NCI-H1417 treated with DMSO at 0.1 percent for 48 hours (cell line): Measurements from ENCODE around the gene MIR17HG.
"Not testable (repeated sequence)": the region's sequence is repeated elsewhere in the genome, so short reads cannot be mapped to it uniquely, and the experiment has no call there.

Experiments used
- DNase-seq: peaks from one replicate; lab custom pipeline; 2025; lab: John Stamatoyannopoulos, UW

MIR17HG gene

DNA sequence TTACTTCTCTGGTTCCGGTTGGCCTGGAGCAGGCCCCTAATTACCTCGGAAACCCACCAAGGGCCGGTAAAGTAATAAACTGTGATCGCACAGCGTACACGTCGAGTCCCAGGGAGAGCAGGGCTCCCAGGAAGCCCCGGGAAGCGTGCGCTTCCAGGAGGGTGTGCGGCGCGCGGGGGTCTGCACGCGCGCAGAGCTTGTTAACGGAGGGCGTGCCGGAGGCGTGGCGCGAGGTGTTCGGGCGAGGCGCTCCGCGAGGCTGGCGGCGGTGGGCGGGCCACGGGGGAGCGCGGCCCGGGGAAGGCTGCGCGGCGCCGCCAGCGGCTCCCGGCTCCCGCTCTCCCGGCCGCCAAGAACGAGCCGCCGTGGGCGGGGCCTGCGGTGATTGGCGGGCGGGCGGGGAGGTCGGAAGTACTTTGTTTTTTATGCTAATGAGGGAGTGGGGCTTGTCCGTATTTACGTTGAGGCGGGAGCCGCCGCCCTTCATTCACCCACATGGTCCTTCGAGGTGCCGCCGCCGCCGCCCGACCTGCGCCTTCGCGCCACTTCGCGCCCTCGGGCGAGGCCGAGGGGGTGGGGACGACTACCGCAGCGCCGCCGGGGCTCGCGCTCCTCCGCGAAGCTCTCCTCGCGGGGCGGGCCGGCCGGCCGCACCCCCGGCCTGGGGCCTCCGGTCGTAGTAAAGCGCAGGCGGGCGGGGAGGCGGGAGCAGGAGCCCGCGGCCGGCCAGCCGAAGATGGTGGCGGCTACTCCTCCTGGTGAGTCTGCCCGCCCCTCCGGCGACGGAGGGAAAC is at the start of gene MIR17HG:
MIR17HG (plus strand) TSS at position 486 of the 794 bp plus-strand sequence.
- DNase-seq: peak; percentile 94

DNA sequence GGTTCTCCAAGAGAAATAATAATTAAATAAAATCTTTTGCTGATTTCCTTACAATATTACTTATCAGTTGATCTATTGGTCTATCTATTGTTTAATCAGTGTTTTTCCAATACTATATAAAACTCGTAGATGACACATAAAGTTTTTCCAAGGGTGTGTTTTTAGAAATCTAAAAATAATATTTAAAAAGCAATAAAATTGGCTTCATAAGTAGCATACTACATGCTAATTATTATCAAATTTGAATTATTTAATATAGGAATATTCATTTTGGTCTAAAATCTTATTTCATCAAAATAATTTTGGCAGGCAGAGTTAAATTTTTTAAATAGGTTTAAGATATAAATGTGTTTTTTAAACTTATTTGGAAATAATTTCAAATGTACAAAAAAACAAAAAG is 49.4 kb upstream of the MIR17HG start:
- no peak for DNase-seq

DNA sequence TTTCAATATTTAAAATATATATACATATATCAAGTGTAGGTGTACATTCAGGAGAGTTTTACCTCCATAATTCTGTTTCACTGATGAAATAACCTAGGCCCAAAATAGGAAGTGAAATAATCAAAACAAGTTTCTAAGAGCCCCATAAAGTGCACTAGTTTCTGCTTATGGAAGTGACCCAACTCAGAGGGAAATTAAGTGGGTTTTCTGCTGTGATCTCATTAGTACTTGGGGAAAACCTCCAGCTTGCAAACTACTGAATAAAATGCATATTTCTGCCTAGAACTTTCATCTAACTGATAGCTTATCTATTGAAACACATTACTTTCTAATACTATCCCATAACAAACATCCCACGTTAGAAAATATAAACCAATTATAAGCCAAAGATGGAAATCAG is 45.4 kb upstream of the MIR17HG start:
- DNase-seq: no peak

DNA sequence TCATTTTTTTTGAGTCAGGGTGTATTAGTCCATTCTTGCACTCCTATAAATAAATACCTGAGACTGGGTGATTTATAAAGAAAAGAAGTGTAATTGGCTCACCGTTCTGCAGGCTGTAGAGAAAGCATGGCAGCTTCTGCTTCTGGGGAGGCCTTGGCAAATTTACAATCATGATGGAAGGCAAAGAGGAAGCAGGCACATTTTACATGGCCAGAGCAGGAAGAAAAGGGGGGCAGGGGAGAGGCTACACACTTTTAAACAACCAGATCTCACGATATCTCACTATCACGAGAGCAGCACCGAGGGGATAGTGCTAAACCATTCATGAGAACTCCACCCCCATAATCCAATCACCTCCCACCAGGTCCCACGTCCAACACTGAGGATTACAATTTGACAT is 44.5 kb upstream of the MIR17HG start:
- DNase-seq: no peak

DNA sequence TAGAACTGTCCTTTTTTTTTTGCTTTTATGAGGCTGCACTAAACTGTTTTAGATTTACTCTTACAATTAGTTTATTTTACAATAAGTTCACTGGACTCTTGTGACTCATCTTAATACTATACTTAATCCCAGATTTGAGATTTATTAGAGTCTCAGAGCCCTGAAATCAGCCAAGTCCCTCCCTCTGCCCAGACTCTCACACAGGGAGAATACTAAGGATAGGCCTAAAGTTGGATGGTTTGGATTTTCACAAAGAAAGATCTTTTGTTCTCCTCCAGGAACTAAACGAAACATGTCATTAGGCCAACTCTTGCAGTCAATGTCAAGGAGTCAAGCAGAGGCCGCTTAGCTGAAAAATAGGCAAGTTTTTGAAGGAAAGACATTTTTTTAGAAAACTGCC is 42.7 kb upstream of the MIR17HG start:
- DNase-seq: no peak

DNA sequence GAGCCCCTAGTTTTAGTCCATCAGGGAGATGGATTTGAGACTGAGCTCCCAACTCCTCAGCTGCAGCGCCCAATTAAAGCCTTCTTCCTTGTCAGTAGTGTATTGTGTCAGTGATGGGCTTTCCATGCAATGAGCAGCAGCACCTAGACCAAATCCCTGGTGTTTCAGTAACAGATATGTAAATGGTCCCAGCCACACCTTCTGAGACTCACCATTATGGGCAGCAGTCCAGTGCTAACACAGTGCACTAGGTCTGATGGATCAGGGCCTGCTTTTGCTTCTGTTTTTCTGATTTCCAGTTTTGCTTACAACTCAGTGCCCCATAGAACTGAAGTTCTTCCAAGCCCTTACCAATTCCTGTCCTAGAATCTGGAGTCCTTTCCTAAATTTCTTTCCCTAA is 41.8 kb upstream of the MIR17HG start:
- no peak for DNase-seq

DNA sequence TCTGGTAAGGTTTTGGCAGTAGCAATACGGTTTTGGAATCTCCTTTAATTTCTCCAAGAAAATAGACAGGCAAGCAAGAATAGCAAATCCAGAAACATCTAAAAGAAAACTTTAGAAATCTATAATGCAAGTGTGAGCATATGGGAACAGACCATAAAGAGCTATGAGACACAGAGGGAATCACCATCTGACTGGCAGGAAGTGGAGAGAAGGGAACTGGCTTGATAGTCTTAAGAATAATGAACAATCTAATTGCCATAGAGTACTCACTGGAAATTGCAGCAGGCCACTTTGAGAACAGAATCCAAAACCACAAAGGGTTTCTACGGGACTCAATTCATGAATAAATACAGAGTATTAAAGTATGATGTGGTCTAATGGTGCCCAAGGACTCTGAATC is 39.6 kb upstream of the MIR17HG start:
- no peak for DNase-seq

DNA sequence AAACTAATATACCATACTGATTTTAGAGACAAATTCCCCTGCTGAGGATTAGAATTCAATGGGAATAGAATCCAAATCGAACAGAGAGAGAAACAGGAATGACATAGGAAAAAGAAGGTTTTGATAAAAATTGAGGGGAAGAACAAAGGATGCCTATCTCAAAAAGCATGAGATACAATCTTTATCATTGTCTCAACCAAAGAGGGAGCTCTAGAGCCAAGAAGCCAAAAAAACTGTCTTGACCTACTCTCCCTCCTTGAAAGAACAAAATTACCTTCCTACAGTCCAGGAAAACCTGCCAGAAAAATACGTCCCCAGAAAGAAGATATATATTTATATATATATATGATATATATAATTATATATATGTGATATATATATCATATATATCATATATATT is 39.2 kb upstream of the MIR17HG start:
- DNase-seq: no peak

DNA sequence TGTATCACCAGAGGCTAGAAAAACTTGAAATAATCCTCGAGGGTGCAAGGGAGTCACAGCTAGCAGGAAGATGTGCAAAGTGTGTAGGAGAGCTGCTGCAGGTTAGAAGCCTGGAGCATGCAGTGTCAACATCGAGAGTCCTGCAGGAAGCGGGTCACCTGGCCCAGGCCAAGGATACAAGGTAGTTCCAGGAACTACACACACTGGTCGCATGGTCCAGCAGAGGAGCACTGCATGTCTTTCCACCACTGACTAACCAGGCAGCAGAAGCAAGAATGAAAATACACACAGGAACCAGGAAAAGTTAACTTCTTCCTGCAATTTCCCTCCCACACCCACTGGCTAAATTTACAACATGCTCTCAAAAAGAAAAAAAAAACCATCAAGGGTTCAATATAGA is 36.0 kb upstream of the MIR17HG start:
- DNase-seq: no peak

DNA sequence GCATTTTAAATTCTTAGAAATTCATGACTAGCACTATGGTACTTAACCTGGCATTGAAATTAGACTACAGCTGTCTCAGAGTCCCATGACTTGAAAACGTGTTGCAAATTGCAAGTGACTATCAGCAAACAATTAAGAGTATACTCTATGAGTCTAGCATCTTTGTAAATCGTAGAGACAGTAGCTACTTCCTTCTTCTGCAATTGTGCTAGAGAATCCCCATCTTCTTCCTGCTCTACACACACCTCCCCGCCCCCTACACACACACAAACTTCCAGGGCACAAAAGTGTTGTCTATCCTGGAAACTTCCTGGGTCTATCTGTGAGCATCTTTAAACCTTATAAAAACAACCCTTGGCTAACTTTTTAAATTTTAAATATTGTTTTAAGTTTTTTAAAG is 35.2 kb upstream of the MIR17HG start:
- no peak for DNase-seq

DNA sequence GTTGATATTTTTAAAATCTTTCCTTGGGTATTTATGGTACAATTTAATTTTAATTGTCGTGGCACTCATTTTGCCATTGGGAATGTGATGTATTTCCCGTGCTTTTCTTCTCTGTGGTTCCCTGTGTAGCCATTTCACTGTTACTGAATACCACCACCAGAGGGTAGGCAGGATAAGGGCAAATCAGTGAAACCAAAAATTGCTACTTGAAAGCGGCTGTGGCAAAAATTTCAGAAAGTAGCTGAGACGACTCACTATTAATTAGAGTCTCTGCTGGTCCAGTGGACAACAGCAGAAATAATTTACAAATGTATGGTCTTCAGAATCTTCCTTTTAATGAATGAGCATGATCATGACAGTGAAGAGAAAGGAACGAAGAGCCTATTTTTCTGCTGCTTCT is 34.4 kb upstream of the MIR17HG start:
- no peak for DNase-seq

DNA sequence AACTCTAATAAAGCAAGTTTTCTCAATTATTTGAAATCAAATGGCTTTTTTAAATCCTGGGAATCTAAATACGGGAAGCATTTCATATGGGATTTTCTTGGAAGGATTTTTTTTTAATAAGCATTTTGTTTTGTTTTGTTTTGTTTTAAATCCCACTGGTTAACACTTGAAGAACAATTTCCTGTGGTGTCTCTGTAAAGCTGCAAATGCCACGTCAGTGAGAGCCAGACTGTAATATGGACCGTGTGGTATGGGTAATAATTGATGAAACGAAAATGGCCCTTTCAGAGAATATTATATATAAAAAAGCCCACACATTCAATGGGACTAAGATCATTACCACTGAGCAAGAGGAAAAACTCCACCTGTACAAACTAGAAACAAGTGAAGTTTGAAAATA is 33.9 kb upstream of the MIR17HG start:
- no peak for DNase-seq

DNA sequence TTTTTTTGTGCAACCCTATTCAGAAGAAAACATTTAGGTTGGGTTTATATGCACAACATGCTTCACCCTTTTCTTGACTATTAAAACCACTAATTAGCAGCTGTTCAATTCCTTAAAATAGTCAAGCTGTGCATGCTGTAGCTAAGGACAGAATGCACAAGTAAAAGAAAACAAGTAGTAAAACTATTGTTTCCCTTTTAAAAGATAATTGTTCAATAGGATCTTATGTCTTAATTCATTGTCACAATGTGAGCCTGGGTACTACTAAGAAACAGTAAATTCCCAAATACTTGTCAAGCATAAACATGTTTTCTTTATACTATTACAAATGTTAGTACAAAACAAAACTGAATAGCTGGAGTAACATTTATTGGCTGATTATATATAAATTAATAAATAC is 32.6 kb upstream of the MIR17HG start:
- no peak for DNase-seq

DNA sequence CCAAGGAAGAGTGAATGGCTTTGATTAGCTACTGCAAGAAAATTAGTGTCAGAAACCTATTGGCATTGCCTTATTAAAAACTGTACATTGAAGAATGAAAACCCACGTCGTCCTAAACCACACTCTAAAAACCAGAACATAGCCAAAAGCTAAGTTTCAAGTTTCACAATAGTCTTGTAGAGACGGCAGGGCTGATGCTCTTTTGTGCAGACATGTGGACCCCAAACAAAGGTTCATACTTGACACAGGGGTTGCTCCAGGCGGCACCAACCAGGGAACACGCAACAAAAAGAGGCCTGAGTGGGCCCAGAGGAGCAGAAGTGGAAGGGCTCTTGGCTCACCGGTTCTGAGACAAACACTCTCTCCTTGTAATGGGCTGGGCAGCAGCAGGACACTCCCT is 28.6 kb upstream of the MIR17HG start:
- no peak for DNase-seq

DNA sequence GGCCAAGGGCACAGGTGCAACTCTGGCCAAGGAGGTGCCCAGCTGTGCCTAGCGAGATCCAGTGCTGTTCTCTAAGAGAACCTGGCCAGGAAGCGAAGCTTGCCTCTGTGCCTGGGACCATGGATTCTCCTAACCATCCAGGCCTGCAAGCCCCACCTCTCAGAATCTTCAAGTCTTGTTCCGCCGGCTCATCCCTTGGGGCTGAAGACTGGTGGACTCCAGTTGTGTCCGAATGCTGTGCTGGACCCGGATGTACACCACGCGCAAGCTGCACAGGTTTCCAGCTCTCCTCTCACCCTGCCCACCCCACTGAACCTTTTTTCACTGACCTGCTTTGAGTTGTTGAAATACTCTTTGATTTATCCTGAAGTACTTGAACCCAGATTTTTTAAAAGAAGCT is 27.5 kb upstream of the MIR17HG start:
- no peak for DNase-seq

DNA sequence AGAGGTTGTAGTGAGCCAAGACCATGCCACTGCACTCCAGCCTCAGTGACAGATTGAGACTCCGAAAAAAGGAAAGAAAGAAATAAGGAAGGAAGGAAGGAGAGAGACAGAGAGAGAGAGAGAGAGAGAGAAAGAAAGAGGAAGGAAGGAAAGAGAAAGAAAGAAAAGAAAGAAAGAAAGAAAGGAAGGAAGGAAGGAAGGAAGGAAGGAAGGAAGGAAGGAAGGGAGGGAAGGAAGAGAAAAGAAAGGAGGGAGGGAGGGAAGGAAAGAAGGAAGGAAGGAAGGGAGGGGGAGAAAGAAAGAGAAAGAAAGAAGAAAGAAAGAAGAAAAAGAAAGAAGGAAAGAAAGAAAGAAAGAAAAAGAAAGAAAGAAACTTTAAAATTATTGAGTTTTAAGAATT is 26.5 kb upstream of the MIR17HG start:
- DNase-seq: not testable (repeated sequence)

DNA sequence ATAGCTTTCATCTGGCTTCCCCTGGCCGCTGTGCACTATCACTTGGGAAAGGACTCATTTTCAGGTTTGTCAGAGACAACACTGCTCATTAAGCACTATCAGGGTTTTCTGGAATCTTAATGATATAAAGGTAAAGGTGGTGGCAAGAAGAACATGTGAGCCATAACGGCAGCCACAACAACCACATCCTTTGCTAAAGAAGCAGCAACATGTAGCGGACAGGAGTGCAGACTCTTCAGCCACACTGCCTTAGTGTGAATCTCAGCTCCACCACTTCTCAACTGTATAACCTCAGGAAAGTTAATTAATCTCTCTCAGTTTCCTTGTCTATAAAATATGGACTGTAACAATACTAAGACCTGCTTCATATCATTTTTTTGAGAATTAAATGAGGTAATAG is 24.1 kb upstream of the MIR17HG start:
- DNase-seq: no peak

DNA sequence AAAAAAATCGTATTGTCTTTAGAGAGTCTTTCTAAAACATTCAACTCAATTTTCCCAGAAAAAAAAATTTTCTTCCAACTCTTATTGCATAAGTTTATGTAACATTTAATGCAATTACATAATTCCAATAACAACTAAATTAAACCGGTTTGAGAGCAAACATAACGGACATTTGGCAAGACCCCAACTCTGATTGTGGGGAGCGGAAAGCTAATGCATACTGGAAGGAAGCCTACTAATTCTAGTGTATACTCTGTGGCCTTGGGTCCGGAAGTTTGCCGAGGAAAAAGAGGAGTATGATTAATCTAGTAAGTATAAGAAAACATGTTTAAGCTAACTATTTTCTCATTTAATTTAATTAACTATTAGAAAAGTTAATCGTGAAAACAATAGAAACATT is 21.3 kb upstream of the MIR17HG start:
- no peak for DNase-seq

DNA sequence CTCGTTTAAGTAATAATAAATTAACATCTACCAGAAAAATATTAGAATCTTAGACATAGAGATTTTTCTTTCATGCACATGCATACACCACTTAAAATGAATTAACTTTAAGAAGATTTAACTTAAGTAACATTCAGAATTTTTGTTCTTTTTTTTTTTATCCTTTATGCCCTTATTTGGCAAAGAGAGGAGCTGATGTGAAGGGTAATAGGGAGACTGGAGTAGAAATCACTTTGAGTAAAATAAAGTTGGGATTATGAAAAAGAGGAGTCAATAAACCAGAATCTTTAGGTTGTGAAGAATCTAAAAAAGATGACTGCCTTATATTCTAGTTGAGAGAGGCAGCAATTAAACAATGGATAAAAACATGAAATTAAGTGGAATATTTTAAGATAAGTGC is 18.8 kb upstream of the MIR17HG start:
- no peak for DNase-seq

DNA sequence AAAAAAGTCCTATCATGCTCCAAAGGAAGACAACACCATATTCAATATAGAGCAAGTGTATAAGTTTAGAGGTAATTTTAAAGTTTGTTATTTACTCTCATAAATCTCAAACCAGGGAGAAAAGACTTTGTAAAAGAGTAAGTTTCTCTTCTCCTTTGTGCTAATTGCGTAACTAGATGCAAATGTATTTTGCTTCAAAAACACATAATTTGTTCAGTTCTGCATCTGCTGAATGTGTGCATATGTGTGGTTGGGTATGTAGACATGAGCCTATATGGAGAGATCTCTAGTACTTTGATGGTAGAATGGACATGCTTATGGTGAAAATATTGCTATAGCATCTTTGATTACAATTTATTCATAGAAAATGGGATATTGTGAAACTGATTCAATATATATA is 17.8 kb upstream of the MIR17HG start:
- no peak for DNase-seq

DNA sequence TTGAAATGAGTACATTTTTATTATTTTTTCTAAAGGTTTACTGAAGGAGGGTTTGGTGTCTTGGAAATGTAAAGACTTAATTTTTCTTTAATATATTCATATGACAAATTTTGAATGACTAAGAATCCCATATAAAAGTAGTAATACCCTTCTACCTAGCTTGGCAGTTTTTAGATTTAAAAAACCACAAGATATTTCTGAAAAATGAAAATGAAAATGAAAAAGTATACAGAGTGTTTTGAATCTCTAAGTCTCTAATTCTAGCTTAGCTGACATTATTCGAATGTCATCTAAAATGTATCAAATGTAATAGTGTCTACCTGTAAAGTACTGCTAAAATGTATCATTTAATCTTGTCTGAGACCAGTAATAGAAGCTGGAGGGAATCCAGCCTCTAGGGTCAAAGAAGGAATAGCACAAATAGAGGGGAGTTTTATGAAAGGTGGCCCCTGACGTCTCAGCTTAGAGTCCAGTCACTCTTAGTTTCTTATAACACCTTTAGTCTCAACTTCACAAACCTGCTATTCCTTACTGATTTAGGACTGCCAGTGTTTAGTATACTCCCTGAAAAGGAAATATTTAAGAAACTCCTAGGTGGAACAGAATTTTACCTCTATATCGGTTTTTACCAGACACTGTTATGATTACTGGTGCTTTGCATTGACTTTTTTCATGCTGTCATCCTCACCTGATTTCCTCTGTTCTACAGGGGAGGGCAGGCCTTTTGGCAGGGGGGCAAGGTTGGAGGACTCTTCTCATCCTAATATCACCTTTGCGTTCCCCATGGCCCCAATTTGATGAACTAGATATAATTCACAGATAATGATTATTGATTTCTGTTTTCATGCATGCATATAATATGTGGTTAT is 16.2 kb upstream of the MIR17HG start:
- DNase-seq: no peak

DNA sequence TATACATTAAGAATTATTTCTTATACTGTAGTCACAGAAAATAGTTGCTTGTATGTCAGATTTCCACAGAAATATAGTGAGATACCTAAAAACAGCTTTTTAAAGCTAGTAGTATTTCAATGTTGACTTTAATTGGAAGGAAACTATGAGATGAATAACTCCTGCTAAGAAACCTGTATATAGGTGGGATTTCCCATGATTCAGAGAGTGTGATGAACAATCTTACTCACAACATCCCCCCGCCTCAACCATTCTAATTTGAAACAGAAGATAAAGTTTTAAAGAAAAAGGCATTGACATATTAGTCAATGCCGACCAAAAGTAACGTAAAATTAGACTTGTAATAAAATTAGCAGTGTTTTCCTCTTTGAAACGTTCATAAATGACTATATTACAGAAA is 1.4 kb upstream of the MIR17HG start:
- no peak for DNase-seq

DNA sequence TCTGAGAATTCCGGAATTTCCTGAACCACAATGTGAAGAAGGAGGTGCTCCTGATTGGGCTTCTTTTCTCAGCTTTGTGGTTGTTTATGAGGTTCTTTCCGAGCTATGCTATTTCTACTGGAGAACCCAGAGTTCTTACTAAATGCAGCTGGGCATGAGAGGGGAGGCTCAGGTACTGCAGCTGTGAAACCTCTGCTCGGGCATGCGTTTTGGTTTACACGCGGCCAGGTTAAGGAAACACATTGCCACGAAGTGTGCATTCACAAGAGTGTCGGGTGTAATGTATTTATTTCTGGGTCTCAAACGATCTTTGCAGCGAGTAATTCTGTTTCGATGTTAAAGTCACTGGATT is 661 bp upstream of the MIR17HG start:
- no peak for DNase-seq
